Measurements from ENCODE around the gene DBT.

The DBT gene

DNA sequence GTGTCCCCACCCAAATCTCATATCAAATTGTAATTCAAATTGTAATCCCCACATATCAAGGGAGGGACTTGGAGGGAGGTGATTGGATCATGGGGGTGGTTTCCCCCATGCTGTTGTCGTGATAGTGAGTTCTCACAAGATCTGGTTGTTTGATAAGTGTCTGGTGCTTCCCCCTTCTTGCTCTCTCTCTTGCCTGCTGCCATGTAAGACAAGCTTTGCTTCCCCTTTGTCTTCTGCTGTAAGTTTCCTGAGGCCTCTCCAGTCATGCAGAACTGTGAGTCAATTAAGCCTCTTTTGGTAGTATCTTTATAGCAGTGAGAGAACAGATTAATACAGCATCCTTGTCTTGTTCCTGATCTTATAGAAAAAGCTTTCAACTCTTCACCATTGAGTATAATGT is 65.1 kb downstream of the DBT start:
- no peak for DNase-seq (ENCODE audit: low spot score)
- TF ChIP-seq, protein P1, sequence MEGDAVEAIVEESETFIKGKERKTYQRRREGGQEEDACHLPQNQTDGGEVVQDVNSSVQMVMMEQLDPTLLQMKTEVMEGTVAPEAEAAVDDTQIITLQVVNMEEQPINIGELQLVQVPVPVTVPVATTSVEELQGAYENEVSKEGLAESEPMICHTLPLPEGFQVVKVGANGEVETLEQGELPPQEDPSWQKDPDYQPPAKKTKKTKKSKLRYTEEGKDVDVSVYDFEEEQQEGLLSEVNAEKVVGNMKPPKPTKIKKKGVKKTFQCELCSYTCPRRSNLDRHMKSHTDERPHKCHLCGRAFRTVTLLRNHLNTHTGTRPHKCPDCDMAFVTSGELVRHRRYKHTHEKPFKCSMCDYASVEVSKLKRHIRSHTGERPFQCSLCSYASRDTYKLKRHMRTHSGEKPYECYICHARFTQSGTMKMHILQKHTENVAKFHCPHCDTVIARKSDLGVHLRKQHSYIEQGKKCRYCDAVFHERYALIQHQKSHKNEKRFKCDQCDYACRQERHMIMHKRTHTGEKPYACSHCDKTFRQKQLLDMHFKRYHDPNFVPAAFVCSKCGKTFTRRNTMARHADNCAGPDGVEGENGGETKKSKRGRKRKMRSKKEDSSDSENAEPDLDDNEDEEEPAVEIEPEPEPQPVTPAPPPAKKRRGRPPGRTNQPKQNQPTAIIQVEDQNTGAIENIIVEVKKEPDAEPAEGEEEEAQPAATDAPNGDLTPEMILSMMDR (IDR thresholded peaks at IDR 0.05; ENCODE audit: extremely low read depth, missing control alignments): no peak

DNA sequence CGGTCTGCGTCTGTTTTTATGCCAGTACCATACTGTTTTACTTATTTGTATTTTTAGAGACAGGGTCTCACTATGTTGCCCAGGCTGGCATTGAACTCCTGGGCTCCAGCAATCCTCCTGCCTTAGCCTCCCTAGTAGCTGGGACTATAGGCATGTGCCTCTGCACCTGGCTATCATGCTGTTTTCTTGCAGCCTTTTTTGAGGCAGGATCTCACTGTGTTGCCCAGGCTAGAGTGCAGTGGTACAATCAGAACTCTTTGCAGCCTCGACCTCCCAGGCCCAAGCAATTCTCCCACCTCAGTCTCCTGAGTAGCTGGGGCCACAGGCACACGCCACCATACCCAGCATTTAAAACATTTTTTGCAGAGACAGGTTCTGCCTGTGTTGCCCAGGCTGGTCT is 66.3 kb downstream of the DBT start:
- no peak for DNase-seq (ENCODE audit: low spot score)
- TF ChIP-seq, protein P1 (IDR thresholded peaks at IDR 0.05; ENCODE audit: extremely low read depth, missing control alignments): no peak

DNA sequence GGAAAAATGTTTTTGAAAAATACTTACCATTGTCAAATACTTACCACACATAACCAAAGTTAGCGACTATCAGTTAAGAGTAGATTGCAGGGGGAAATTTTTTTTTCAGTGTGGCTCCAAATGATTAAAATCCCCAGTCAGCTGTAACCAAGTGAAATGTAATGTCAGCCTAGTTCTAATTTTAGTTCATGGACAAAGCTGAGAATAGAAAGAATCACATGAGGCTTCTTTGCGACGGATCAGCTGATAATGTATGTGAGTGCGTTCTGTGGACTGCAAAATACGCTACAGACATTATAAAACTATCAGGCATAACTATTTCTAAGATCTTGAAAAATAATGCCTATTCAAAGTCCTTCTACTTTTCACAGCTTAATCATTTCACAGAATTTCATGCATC is 71.5 kb downstream of the DBT start, which contains the start of gene LRRC39:
Gene LRRC39, minus strand, starts transcription at position 166 of the 400 bp plus-strand sequence. CDS start 9,740 bp downstream, outside the sequence.
- no peak for DNase-seq (ENCODE audit: low spot score)
- TF ChIP-seq, protein P1 (IDR thresholded peaks at IDR 0.05; ENCODE audit: extremely low read depth, missing control alignments): no peak

DNA sequence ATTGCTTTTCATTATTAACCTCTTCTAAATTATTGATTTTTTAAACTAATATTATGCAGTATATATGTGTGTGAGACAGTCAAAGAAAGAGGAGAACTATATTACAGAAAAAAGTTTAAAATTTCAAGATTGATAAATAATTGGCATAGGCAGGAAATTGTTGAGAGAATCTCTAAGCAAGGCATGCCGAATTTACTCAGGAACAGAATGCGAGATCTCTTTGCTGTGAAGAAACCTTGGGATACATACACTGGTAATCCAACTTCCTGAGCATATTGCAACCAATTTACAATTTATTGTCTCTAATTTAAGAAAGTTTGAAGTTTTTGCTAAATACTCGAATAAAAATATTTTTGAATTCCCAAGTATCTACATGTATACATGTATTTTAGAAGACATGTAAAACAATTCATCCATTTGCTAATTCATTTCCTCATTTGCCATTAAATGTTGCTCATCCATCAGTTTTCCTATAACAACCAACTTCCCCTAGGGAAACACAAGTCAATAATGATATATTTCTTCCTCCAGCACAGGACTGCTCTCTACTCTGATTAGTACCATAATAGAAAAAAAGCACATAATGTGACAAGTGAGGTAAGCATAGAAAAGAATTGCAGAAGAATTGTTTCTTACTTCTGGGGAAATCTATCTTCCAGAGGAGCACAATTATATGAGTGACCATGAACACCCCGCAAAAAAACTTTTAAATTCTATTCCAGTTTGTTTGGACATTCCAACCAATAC is 72.2 kb downstream of the DBT start:
- DNase-seq (ENCODE audit: low spot score): no peak
- TF ChIP-seq, protein P1 (IDR thresholded peaks at IDR 0.05; ENCODE audit: extremely low read depth, missing control alignments): no peak

DNA sequence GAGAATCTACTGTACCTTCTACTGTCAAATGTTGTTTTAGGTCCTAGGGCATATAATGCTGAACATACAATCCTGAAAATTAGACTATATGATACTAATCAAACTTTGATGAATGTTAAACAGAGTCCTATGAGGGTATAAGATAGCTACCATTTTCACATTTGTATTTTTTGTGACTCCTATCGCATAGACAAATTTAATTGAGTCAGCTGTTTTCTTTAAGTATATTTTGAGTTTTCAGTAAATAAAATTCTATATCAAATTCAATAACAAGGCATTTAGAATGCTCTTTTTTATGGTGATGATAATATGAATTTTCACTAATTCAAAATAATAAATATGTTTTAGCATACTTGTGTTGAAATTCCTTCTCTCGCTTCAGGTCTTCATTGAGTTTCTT is 81.6 kb downstream of the DBT start:
- TF ChIP-seq, protein P1 (IDR thresholded peaks at IDR 0.05; ENCODE audit: extremely low read depth, missing control alignments): no peak

DNA sequence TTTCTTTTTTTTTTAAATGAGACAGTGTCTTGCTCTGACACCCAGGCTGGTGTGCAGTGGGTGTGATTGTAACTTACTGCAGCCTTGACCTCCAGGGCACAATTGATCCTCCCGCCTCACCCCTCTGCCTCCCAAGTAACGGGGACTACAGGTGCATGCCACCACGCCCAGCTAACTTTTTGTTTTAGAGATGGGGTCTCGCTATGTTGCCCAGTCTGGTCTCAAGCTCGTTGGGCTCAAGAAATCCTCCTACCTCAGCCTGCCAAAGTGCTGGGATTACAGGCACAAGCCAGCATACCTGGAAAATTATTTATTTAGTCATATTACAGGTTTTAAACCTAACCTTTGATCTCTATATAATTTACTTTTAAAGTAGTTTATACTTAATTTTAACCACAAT is 84.9 kb downstream of the DBT start:
- TF ChIP-seq, protein P1 (IDR thresholded peaks at IDR 0.05; ENCODE audit: extremely low read depth, missing control alignments): no peak
- DNase-seq (ENCODE audit: low spot score): no peak

More for the DNA sequence above, 81.6 kb downstream of the DBT start:
- no peak for DNase-seq (ENCODE audit: low spot score)

DNA sequence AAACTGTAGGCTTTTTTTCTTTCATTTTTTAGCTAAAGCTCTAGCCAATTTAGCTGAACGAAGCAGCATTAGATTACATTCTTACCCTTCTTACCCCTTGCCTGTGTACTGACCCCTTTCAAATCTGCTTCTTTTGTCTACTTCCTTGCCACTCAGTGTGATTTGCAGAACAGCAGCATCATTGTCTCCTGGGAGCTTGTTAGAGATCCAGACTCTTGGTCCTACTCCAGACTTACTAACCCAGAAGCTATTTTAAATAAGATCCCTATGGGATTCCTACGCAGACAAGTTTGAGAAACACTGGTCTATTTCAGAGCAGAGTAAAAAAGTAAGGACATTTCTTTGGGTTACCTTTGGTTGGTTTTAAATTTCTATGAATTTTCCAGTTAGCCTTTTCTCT is 85.4 kb downstream of the DBT start:
- no peak for DNase-seq (ENCODE audit: low spot score)
- TF ChIP-seq, protein P1 (IDR thresholded peaks at IDR 0.05; ENCODE audit: extremely low read depth, missing control alignments): no peak
